Parathyroid adenoma (tissue), 2 donors: ENCODE results near the gene RAE1.

Experiments used
- H2AFZ ChIP-seq: fragments of 300-600 bp; sonication (generic); one replicate; pipeline ENCODE4 v1.7.0; 2017; ENCODE audit warnings: antibody characterized with exemption, mild to moderate bottlenecking
- H3K27ac ChIP-seq: fragments of 300-600 bp; sonication (generic); one replicate; pipeline ENCODE4 v1.7.0; 2017
- H3K27me3 ChIP-seq: fragments of 300-600 bp; sonication (generic); one replicate; pipeline ENCODE4 v1.7.0; 2017; ENCODE audit warnings: low read length; ENCODE audit not compliant: control insufficient read depth, insufficient read depth
- H3K36me3 ChIP-seq: fragments of 300-600 bp; sonication (generic); one replicate; pipeline ENCODE4 v1.7.0; 2017; ENCODE audit warnings: low read length; ENCODE audit not compliant: control insufficient read depth, insufficient read depth
- H3K4me1 ChIP-seq: fragments of 300-600 bp; sonication (generic); one replicate; pipeline ENCODE4 v1.7.0; 2017; ENCODE audit warnings: control low read depth
- H3K4me2 ChIP-seq: fragments of 300-600 bp; sonication (generic); one replicate; pipeline ENCODE4 v1.7.0; 2017; ENCODE audit warnings: low read length
- H3K4me3 ChIP-seq: fragments of 300-600 bp; sonication (generic); one replicate; pipeline ENCODE4 v1.7.0; 2017; ENCODE audit warnings: low read depth, low read length
- H3K79me2 ChIP-seq: fragments of 300-600 bp; sonication (generic); one replicate; pipeline ENCODE4 v1.7.0; 2017; ENCODE audit warnings: control low read depth
- H3K9ac ChIP-seq: fragments of 300-600 bp; sonication (generic); one replicate; pipeline ENCODE4 v1.7.0; 2017; ENCODE audit warnings: mild to moderate bottlenecking
- H3K9me3 ChIP-seq: fragments of 300-600 bp; sonication (generic); one replicate; pipeline ENCODE4 v1.7.0; 2017; ENCODE audit warnings: low read length; ENCODE audit not compliant: control insufficient read depth
- TF ChIP-seq, protein P1 (sequence below): fragments of 300-600 bp; sonication (generic); IDR thresholded peaks from one replicate; pipeline ENCODE4 v1.7.0; 2017; ENCODE audit warnings: antibody characterized with exemption, mild to moderate bottlenecking
- donor health status: primary hyperparathyroidism.

RAE1 gene

DNA sequence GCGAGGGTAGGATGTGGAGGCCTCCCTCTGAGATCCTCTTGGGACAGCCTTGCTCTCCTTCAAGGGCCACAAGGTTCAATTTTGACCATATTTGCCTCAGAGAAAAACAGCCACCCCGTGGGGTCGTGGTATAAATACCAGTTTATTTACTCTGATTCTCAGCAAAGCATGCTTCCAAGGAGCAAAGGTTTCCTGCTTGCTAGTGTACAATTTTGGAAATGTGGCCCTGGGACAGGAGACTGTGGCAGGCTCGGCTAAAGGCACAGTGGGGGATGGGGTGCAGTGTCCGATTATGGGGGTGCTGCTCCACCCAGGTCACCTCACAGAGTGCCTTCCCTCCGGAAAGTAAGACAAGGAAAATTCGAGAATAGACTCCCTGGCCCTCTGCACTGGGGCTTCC, 71.2 kb downstream of the RAE1 start:
- H3K9ac ChIP-seq, result no peak overlapping the region
- H3K9me3 ChIP-seq, result no peaks in the 10 kb centered on the region
- H2AFZ ChIP-seq, result no peak overlapping the region
- no peak overlapping the region for H3K4me3 ChIP-seq
- H3K27ac ChIP-seq, result no peak overlapping the region
- no peaks in the 10 kb centered on the region for H3K36me3 ChIP-seq
- no peaks in the 10 kb centered on the region for H3K79me2 ChIP-seq
- TF ChIP-seq, protein P1, sequence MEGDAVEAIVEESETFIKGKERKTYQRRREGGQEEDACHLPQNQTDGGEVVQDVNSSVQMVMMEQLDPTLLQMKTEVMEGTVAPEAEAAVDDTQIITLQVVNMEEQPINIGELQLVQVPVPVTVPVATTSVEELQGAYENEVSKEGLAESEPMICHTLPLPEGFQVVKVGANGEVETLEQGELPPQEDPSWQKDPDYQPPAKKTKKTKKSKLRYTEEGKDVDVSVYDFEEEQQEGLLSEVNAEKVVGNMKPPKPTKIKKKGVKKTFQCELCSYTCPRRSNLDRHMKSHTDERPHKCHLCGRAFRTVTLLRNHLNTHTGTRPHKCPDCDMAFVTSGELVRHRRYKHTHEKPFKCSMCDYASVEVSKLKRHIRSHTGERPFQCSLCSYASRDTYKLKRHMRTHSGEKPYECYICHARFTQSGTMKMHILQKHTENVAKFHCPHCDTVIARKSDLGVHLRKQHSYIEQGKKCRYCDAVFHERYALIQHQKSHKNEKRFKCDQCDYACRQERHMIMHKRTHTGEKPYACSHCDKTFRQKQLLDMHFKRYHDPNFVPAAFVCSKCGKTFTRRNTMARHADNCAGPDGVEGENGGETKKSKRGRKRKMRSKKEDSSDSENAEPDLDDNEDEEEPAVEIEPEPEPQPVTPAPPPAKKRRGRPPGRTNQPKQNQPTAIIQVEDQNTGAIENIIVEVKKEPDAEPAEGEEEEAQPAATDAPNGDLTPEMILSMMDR, result no peak
- H3K4me2 ChIP-seq, result no peak overlapping the region
- no peaks in the 10 kb centered on the region for H3K27me3 ChIP-seq
- H3K4me1 ChIP-seq, result no peaks in the 10 kb centered on the region

DNA sequence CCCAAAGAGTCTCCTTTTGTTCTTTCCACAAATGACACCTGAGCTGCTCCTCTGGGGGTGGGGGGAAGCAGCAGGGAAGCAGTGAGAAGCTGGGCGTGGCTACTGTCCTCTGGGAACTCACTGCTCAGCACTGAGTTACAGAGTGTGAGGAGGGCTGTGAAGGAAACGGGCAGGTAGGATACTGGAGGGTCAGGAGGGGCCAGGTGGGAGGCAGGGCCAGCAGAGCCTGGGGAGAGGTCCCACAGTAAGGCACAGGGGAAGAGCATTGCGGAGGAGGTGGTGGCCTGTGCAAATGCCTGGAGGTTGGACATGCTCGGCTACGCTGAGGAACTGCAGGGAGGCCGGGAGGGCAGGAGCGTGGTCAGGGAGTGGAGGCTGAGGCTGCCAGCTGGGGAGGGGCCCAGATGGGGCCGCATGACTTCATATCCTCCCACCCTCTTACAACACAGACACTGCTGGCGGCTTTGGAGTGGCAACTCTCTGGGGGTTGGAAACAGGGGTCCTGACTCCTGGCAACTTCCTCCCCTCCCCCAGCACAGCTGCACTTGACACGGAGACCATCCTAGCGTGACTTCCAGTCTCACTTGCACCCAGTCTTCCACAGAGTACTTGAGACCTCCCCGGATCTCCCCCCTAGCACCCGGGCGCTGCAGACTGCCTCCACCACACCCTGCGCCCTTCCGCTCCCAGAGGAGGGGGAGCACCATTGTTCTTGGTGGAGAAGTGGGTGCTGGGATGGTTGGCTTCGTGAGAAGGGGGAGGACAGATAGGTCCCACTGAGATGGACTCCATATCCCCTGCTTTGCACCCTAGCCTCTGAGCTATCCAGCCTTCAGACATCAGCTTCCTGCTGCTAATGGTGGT, 74.3 kb downstream of the RAE1 start:
- Histone ChIP-seq H2AFZ (no peak overlapping the region), H3K27ac (no peak overlapping the region), H3K9me3 (no peaks in the 10 kb centered on the region), H3K4me1 (no peaks in the 10 kb centered on the region), H3K79me2 (no peaks in the 10 kb centered on the region), H3K4me3 (no peak overlapping the region), H3K27me3 (no peaks in the 10 kb centered on the region), H3K9ac (no peak overlapping the region), H3K36me3 (no peaks in the 10 kb centered on the region), H3K4me2 (no peak overlapping the region)
- TF ChIP-seq, protein P1, result no peak

DNA sequence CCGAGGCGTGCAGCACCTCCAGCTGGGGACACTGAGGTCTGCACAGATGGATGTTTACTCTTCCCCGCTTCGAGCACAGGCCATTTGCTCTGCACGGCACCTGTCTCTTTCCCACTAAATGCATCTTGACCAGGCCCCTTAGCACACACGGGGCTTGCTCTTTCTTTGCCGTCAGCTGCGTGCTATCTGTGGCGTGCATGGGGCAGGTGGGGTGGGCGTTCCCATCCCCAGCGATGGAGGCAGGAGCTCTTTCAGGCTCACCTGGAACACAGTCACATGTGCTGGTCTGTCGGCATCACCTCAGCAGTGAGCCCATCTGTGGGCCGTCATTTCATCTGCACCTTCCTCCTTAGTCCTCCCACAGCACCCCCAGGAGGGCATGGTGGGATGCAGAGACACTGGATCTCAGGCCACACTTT, 75.2 kb downstream of the RAE1 start:
- no peaks in the 10 kb centered on the region for H3K9me3 ChIP-seq
- no peak overlapping the region for H2AFZ ChIP-seq
- no peaks in the 10 kb centered on the region for H3K79me2 ChIP-seq
- H3K9ac ChIP-seq, result no peak overlapping the region
- H3K36me3 ChIP-seq, result no peaks in the 10 kb centered on the region
- H3K4me3 ChIP-seq, result no peak overlapping the region
- no peaks in the 10 kb centered on the region for H3K27me3 ChIP-seq
- no peak overlapping the region for H3K4me2 ChIP-seq
- TF ChIP-seq, protein P1, result no peak
- no peak overlapping the region for H3K27ac ChIP-seq
- H3K4me1 ChIP-seq, result no peaks in the 10 kb centered on the region

DNA sequence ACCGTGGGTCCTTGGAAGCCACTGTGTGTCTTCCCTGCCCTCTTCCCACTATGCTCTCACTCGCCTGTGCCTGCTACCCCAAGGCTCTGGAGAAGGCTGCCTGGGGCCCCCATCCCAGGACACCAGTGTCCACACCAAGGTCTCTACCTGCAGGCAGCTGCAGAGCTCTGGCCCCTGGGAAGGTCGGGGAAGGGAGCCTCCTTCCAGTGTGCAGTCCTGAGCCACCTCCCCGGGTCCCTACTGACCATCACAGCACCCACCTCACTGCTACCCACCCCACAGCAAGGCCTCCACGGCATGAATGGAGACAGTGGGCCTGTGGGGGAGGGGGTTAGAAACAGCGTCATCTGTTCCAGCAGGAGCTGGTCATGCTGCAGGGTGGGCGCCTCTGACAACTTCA, 75.8 kb downstream of the RAE1 start:
- Histone ChIP-seq H3K9me3 (no peaks in the 10 kb centered on the region), H3K4me1 (no peaks in the 10 kb centered on the region), H3K4me2 (no peak overlapping the region), H3K27me3 (no peaks in the 10 kb centered on the region), H3K9ac (no peak overlapping the region), H2AFZ (no peak overlapping the region), H3K79me2 (no peaks in the 10 kb centered on the region), H3K36me3 (no peaks in the 10 kb centered on the region), H3K27ac (no peak overlapping the region), H3K4me3 (no peak overlapping the region)
- TF ChIP-seq, protein P1, result no peak
